Thoracic aorta (tissue), 2 donors: ENCODE measurements around the gene CEP164. TPM values are rescaled to one million over a fixed set of nuclear protein-coding genes. Genes with fewer than 3 reads are reported as not detected.

ENCODE experiments used
- ATAC-seq: fragments of 150-250 bp; one replicate; pipeline ENCODE4 v1.8.0; 2017; ENCODE audit warnings: low read depth; ENCODE audit not compliant: insufficient number of reproducible peaks, low FRiP score
- DNase-seq: peaks from one replicate; pipeline ENCODE4 v3.0.0-alpha.2; 2020; ENCODE audit warnings: low spot score
- H3K27ac ChIP-seq, 2 donors: fragments of 200-600 bp; sonication (generic); 1 replicate in 1 of 2; 2 replicates in 1 of 2; pipeline ENCODE4 v1.5.1; 2016; ENCODE audit warnings: mild to moderate bottlenecking in 2 of 2, moderate library complexity in 2 of 2
- H3K27me3 ChIP-seq: fragments of 200-600 bp; sonication (generic); replicated peaks from 2 replicates; pipeline ENCODE4 v1.6.0; 2016; ENCODE audit warnings: mild to moderate bottlenecking; ENCODE audit not compliant: insufficient read depth
- H3K36me3 ChIP-seq: fragments of 200-600 bp; sonication (generic); one replicate; pipeline ENCODE4 v1.5.1; 2016
- H3K4me1 ChIP-seq, 2 donors: fragments of 200-600 bp; sonication (generic); 1 replicate in 1 of 2; 2 replicates in 1 of 2; pipeline versions ENCODE4 v1.5.1 to v1.6.0; 2016; ENCODE audit warnings: low read depth in 2 of 2, mild to moderate bottlenecking in 1 of 2; ENCODE audit not compliant: control insufficient read depth in 1 of 2
- H3K4me3 ChIP-seq: fragments of 200-600 bp; sonication (generic); 2 replicates; pipeline ENCODE4 v1.5.1; 2016; ENCODE audit warnings: mild to moderate bottlenecking
- H3K9me3 ChIP-seq: fragments of 200-600 bp; sonication (generic); 2 replicates; pipeline ENCODE4 v1.5.1; 2016
- CTCF ChIP-seq: fragments of 200-600 bp; sonication (generic); IDR thresholded peaks from one replicate; pipeline ENCODE4 v1.5.1; 2019; ENCODE audit warnings: antibody characterized with exemption
- total RNA-seq, 2 donors: library from RNA; depleted of rRNA; stranded (reverse); fragments of >200 nt; gene quantifications; one replicate each; pipeline versions ENCODE4 v1.1.0 to v1.2.3, GENCODE V29; 2016

Gene CEP164
- total RNA-seq, 2 donors from 2014 or later = 27.9 to 53.4 TPM

DNA sequence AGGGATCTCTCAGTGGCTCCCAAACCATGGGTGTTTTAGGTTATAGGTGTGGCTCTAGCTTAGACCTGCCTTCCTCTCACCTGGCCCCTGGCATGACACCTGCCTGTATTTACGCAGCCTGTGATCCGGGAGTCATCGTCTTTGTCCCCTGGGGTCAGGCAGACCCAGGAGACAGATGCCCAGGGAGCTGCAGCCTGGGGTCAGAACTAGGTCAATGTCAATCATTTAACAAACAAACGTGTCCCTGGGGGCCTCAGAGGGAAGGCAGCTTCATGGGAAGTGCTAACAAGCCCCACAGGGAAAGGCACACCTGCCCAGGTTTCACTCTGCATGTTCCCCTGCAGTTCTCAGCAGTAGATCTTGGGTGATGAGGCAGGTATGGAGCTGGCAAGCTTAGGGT, 24.6 kb upstream of the CEP164 start:
- Histone ChIP-seq H3K9me3 (no peaks in the 10 kb centered on the region), H3K27me3 (no peaks in the 10 kb centered on the region), H3K4me1 (peaks cover 0 to 10% of the 10 kb centered on the region in 2 donors), H3K36me3 (peaks cover 4% of the 10 kb centered on the region), H3K4me3 (no peak overlapping the region), H3K27ac (no peak overlapping the region)
- no peak for TF ChIP-seq CTCF
- no peak for ATAC-seq
- no peak for DNase-seq

GRCh38 chr11:117303646-117304315, 23.9 kb upstream of the CEP164 start:
- no peak overlapping the region for H3K4me3 ChIP-seq
- H3K27me3 ChIP-seq = no peaks in the 10 kb centered on the region
- no peak for TF ChIP-seq CTCF
- no peaks in the 10 kb centered on the region for H3K9me3 ChIP-seq
- H3K27ac ChIP-seq = no peak overlapping the region
- DNase-seq = no peak
- H3K4me1 ChIP-seq = peaks cover 0 to 10% of the 10 kb centered on the region in 2 donors
- H3K36me3 ChIP-seq = peaks cover 4% of the 10 kb centered on the region
- no peak for ATAC-seq

- no peak for DNase-seq
- ATAC-seq = no peak
- no peaks in the 10 kb centered on the region for H3K9me3 ChIP-seq
- H3K27me3 ChIP-seq = no peaks in the 10 kb centered on the region
- TF ChIP-seq CTCF = no peak
- peaks cover 0 to 7% of the 10 kb centered on the region in 2 donors for H3K4me1 ChIP-seq
- peaks cover 4% of the 10 kb centered on the region for H3K36me3 ChIP-seq
- no peak overlapping the region for H3K4me3 ChIP-seq
- H3K27ac ChIP-seq = no peak overlapping the region
These were observed 22.5 kb upstream of the CEP164 start for GRCh38 chr11:117305145-117305544.

DNA sequence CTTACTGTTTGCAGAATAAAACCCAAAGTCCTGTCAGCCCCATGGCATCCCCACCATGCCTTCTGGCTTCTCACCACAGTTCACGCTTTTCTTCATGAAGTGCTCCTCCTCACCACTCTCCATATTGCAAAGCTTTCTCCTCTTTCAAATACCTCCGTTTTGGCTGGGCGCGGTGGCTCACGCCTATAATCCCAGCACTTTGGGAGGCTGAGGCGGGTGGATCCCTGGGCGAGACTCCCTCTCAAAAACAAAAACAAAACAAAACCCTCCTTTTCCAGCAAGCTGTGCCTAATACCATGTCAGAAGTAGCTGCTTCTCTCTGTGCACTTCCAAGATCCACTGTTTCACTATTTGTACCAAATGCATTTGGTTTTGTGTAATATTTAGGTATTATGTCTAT, 18.3 kb upstream of the CEP164 start:
- no peaks in the 10 kb centered on the region for H3K9me3 ChIP-seq
- H3K27ac ChIP-seq = no peak overlapping the region
- DNase-seq (no peak), ATAC-seq (no peak)
- TF ChIP-seq CTCF = no peak
- peaks cover 5 to 9% of the 10 kb centered on the region in 2 donors for H3K4me1 ChIP-seq
- H3K36me3 ChIP-seq = peaks cover 4% of the 10 kb centered on the region
- no peaks in the 10 kb centered on the region for H3K27me3 ChIP-seq
- no peak overlapping the region for H3K4me3 ChIP-seq

- DNase-seq (no peak), ATAC-seq (no peak)
- H3K9me3 ChIP-seq = no peaks in the 10 kb centered on the region
- H3K36me3 ChIP-seq = no peaks in the 10 kb centered on the region
- no peak overlapping the region for H3K27ac ChIP-seq
- H3K4me1 ChIP-seq = peaks cover 16 to 31% of the 10 kb centered on the region in 2 donors
- H3K27me3 ChIP-seq = no peaks in the 10 kb centered on the region
- H3K4me3 ChIP-seq = no peak overlapping the region
- TF ChIP-seq CTCF = no peak
These were observed 14.6 kb upstream of the CEP164 start for GRCh38 chr11:117313091-117313490.
